Effector CD8-positive, alpha-beta T cell (primary cell): ENCODE results near the gene FUCA1.
"Not testable (repeated sequence)": the region's sequence is repeated elsewhere in the genome, so short reads cannot be mapped to it uniquely, and the experiment has no call there.

Source experiments
- DNase-seq: peaks from one replicate; lab custom pipeline; 2025; lab: John Stamatoyannopoulos, UW
- total RNA-seq, 4 experiments: gene quantifications; one replicate each; lab custom pipeline; 2026; lab: John Stamatoyannopoulos, UW

The FUCA1 gene
- 20.9 to 32.4 (median 27.1) reads per million in 4 experiments for total RNA-seq

DNA sequence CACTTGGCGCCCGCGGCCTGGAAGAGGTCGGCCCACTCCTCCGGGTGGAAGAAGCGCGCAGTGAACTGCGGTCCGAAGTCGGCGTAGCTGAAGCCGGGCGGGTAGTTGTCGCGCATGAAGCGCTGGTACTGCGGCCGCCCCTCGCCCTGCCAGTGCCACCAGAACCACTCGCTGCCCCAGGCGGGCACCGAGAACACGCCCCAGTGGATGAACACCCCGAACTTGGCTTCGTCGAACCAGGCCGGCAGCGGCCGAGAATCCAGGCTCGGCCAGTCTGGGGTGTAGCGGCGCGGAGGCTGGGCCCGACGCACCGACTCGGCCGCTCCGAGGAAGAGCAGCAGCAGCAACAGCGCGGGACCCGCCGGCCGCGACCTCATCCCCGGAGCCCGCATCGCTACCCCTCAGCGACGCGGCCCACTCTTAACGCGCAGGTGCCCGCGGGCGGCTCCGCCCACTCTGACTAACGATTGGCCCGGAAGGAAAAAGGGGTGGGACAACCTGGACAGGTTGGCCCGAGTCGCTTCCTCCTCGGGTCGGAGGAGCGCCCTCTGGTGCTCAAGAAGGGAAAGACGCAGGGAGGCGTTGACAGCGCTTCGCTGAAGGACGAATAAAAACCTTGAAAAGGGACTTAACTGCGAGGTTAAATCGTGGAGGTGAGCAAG, at the start of gene FUCA1:
TSS of gene FUCA1 (minus strand) at position 396 of the 662 bp plus-strand sequence. CDS start at position 392, 4 bp downstream.
- DNase-seq = peak; percentile 95

DNA sequence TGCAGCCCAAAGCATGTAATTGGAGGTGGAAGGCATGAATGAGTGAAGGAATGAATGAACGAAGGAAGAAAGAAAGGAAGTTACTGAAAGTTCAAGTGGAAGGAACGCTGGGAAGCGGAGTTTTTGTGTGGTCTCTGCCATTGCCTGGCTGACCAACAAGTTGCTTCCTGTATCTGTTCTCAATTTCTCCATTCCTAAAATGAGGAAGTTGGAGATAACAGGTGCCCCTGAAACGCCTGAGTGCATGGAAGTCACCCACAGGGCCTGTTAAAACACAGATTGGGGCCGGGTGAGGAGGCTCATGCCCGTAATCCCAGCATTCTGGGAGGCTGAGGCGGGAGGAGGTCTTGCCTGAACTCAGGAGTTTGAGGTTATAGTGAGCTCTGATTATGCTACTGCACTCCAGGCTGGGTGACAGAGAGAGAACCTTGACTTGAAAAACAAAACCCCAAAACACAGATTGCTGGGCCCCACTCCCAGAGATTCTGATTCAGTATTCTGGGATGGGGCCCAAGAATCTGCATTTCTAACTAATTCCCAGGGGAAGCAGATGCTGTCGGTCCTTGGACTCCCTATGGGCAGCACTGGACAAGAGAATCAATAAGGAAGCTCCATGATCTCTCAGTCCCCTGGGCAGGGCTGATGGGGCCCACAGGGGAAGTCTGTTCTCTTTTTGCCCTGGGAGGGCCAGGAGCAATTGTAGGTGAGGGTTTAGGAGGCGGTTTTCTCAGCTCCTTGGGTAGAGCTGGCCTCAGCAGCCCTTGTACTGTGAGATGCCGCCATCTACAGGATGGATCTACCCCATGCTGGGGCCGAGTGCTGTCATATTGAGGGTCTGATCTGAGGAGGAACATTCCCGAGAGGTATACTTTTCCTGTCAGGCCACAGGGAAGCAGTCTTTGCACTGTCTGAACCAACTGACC, 48.4 kb upstream of the FUCA1 start:
- peak; percentile 41 for DNase-seq

DNA sequence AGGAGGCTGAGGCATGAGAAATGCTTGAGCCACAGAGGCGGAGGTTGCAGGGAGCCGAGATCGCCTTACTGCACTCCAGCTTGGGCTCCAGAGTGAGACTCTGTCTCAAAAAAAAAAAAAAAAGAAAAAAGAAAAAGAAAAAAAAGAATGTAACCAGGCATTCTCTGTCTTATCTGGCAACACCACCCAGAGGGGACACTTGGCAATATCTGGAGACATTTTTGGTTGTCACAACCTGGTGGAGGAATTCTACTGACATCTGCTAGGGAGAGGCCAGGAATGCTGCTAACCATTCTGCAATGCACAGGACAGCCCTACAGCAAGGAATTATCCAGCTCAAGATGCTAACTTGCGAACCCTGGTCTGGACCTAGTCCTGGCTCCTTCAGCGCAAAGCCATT, 47.4 kb upstream of the FUCA1 start:
- DNase-seq = no peak

DNA sequence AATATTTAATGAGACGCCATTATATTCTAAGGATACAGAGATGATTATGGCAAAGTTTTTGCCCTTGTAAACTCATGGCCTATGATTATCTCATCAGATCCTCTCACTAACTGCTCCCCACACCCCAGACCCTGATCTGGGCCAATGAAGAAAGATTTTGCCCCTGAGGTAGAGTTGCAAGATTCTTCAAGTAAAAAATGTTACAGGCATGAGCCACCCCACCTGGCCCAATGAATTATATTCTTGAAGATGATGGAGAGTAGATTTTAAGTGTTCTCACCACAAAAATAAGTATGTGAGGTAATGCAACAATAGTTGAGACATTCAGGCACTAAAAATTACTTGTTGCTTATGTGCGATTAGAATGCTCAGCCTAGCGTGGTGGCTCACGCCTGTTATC, 46.8 kb upstream of the FUCA1 start:
- no peak for DNase-seq

DNA sequence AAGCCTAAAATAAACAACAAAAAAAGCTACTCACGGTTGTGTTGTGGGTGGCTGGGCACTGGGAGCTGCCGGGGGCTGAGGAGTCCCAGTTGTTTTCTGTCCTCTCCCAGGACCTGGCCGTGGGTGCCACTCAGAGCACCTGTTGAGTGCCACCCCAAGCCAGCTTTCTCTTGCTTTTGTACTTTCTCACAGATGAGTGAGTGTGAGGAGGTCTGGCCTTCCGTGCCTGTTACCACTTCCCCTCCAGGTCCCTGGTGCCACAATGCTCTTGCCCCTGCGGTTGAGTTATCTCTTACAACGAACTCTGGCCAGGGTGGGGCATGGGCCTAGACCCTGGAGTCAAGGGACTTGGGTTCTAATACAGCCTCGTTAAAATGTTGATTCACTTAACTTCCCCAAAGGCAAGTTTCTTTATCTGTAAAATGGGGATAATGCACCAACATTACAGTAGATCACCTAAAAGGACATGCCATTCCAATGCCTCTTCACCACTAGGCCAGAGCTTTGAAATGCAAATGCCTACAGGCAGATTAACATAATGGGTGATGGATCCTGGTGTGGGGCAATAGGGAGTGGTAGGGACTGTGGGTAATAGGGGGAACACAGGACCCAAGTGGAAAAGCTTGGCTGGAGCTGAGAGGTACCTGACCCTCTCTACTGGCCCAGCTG, 45.3 kb upstream of the FUCA1 start, which contains the start of gene CNR2:
TSS of gene CNR2 (minus strand) at position 151 of the 669 bp plus-strand sequence. CDS start 37,745 bp downstream, outside the sequence.
- DNase-seq = no peak

DNA sequence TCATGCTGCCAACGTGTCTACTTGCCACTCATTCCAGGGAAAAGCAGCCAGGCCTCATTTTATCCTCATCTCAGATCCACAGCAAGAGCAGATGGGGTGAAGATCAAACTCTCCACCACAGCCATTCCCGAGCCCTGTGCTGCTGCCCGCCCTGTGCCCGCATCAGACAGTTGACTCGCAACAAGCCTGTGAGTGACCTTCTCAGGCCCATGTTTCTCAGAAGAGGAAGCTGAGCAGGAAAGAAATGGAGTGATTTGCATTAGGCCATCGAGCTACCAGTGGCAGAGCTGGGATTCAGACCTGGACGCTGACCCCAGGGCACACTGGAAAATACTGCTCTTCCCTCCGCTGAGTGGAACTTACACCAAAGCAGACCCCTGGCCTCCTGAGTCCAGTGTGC, 43.8 kb upstream of the FUCA1 start:
- no peak for DNase-seq

DNA sequence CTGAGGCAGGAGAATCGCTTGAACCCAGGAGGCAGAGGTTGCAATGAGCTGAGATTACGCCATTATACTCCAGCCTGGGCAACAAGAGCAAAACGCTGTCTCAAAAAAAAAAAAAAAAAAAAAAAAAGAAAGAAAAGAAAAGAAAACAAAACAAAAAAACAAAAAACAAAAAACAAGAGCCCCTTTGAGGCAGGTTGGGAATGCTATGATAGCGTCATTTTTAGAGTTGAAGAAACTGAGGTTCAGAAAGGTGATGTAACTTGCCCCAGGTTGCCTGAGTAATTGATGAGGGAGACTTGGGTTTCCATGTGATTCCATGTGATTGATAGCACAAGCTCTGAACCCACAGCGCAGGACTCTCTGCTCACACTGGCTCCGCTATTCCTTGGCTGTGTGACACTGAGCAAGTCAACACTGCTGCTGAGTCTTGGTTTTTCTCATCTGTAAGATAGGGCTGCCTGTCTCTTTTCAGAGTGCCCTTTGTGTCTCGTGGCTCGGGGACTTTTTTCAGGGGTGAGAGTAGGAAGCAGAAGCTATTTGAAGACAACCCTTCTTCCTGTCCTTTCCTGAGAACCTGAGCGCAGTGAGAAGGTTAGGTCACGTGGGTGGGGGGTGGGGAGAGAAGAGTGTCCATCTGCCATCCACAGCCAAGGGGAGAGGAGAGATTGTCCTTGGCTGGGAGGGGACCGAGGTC, 42.6 kb upstream of the FUCA1 start:
- no peak for DNase-seq

DNA sequence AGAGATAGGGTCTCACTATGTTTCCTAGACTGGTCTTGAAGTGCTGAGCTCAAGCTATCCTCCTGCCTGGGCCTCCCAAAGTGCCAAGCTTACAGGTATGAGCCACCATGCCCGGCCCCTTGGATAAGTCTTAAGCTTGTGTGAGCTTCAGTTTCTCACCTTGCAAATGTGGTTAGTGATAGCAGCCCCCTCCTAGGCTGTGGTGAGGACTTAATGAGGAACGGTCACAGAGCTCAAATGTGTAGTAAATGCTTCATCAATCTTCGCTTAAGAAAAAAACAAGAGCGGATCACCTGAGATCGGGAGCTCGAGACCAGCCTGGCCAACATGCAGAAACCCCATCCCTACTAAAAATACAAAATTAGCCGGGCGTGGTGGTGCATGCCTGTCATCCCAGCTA, 42.1 kb upstream of the FUCA1 start:
- DNase-seq = no peak

DNA sequence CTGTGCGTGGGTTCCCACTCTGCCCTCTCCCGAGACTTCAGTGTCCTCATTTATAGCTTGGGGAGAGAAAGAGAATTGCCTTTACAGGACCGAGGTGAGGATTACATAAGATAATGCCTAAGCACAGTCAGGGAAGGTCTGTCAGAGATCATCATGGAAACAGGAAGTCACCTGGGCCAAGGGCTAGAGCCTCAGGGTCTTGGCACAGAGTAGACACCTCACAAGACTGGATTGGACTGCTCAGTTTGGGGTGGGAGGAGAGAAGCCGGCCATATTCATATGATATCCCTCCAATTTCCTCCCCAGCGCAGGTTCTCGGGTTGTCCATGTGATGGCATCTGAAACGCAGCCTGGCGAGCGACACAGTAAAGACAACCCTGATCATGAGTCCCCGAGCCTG, 41.3 kb upstream of the FUCA1 start:
- no peak for DNase-seq

DNA sequence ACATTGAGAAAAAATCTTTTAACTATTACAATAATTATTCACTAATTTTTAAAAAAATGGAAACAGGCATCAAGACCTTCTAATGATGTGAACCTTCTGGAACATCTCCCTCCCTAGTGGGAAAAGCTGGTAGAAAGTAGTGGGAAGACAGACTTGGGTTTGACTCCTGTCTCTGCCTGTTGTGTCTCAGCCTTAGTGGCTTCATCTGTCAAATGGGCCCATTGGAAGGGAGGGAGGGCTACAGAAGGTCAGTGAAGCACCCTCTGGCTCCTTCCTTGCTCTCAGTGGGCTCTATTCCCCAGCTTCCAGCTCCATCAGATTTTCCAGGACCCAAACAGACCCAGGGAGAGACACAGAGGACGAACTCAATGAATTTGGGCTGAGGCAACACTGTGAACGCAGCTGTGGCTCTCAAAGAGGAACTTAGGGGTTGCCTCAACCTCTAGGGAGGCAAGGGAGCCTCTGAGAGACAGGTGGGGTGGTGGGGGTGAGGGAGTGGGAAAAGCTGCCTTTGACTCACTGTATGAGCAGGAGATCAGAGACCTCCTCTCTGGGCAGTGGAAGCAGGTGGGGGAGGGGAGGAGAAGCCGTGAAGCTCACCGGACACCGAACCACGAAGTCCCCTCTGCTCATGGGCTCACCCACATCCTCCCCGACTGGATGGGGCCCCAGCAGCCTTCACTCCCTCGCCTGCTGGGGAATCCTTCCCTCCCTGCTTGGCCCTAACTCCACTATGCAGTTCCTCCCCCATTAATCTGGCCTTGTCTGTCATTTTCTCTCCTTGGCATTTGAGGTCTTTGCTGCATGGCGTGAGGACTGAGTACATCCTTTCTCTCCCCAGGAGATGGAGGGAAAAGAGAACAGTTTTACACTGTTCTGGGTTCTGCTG, 40.6 kb upstream of the FUCA1 start:
- DNase-seq = no peak

DNA sequence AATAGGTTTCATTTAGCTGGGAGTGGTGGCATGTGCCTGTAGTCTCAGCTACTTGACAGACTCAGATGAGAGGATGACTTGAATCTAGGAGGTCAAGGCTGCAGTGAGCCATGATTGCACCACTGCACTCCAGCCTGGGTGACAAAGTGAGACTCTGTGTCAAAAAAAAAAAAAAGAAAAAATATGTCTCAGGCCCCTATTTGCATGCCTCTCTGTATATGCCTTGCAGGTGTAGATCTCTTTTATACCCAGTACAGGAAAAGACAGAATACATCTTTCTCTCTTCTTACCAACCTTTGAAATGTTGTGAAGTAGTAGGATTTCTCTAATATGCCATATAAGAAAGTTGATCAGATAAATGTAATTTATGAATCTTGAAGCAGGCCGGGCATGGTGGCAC, 38.6 kb upstream of the FUCA1 start:
- no peak for DNase-seq

DNA sequence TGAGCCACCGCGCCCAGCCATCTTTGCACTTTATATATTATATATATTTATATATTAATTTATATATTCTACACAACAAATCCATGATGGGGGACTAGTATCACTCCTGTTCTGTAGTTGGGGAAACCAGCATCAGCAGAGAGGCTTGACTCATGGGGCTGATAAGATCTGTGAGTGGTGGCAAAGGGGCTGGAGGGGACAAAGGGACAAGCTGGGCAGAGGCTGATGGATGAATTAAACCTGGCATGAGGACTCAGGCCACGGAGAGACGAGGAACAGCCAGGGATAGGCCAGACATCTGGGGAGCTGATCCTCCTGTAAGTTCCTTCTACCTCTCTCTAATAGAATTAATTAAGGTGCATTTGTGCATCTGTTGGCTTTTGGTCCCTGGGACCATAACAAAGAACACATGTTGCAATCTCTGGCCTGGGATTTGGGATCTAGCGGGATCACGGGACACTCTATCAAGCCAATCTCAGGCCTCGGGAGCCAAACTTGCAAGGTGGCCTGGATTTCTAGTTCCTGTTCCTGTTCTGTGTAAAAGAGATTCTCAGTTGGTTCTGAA, 37.5 kb upstream of the FUCA1 start:
- DNase-seq = no peak

DNA sequence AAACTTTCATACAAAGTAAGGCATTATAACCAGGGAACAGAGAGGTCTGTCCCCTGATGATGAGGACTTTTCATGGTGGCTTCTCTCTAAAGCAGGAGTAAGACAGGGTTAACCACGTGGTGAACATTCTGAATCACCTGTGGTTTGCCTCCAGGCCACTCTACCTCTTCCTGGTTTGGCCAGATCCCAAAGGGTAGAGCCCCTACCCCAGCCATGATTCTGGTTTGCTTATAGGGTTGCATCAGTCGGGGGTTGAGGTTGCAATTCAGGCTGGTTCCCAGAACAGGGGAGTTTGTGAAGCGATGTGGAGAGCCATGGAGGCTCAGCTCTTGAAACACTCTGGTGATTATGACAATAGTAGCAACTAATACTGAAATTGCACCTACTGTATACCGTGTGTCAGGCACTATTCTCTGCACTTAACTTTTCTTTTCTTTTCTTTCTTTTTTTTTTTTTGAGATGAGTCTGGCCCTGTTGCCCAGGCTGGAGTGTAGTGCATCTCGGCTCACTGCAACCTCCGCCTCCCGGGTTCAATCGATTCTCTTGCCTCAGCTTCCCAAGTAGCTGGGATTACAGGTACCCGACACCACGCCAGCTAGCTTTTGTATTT, 36.8 kb upstream of the FUCA1 start:
- DNase-seq = no peak

DNA sequence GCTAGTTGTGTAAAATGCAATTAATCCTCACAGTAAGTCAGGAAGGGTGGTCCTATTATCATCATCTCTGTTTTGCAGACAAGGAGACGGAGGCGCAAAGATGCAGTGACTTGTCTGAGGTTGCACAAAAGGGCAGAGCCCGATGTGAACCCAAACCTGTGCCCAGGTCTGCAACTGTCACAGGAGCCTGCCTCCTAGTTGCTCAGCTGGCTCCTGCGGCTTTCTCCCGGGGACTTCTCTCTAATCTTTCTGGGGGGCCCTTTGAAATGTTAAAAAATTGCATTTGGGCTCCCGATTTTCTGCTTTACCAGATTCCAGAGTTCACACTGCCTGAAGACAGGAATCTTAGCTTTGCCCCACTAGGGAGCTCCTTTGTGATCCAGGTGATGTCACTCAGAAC, 35.7 kb upstream of the FUCA1 start:
- no peak for DNase-seq

DNA sequence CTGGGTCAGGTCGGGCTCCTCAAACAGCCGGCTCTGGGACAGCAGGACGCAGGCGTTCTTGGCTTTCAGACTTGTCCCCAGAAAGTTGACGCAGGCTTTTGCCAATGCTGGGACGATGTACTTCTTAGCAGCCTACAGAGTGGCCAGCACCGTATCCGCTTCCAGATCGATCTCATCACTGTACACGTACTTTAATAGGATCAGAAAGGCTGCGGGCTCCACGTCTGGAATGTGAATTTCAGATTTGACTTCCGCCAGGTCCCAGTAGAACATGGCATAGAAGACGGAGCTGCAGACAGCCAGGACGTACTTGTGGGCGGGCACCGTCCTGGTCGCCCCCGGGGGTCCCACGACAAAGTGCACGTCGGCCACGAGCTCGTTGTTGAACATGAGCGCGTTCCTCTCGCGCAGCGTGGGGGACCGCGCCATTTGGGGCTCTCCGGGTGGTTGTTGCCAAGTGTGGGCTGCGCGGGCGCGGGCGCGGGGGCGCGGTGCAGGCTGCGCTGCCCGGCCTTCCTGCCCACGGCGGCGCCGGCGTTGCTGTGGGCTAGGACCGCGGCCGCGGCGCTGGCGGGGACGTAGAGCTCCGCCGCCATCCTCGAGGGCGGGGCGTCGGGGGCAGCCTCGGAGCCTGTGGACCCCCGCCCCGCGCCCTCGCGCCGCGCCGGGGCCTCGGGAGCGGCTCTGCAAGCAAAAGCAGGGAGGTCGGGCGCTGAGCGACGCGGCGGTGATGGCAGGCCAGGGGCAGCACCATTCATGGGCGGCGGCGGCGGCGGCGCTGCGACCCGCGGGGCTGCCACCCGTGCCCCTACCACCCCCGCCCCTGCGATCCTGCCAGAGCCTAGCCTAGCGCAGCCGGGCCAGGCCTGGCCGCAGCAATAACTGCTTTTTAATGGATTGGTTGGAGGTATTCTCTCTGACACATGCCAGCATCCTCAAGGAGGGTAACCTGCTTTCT, 34.5 kb upstream of the FUCA1 start:
- no peak for DNase-seq

DNA sequence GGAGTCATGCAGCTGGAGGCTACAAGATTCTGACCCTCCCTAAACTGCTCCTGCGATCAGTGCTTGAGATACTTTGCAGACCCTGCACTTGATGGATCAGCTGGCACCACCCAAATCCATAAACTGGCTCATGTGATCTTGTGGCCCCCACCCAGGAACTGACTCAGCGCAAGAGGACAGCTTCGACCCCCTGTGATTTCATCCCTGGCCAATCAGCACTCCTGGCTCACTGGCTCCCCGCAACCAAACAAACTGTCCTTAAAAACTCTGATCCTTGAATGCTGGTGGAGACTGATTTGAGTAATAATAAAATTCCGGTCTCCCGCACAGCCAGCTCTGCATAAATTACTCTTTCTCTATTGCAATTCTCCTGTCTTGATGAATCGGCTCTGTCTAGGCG, 31.9 kb upstream of the FUCA1 start:
- not testable (repeated sequence) for DNase-seq

DNA sequence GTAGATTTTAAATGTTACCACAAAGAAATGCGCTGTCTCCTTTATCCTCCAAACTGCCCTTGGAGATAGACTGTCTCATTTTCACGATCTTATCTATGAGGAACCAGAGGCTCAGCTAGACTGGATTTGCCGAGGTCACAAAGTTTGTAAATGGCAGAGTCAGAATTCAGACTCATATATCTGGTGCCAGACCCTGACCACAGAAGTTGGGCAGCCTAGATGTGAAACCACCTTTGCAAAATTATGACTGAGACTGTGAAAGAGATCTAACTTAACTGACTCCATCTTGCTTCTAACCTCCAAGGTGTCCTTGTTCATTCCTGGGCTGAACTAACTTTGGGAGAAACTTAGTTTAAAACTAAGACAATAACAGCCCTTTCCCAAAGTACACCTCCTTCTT, 31.0 kb upstream of the FUCA1 start:
- DNase-seq = no peak

DNA sequence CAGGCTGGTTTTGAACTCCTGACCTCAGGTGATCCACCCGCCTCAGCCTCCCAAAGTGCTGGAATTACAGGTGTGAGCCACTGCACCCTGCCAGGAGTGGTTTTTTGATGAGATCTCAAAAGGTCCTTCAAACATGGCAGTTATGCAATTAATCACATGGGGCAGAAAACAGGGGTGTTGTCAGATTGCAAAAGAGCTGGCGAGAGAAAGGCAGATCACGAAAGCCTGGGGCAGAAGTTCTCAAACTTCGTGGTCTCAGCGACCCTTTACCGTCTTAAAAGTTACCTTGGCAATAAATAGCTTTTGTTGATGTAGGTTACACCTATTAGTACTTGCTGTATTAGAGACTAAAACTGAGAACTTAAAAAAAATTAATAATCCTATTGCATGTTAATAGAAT, 29.0 kb upstream of the FUCA1 start:
- DNase-seq = no peak

DNA sequence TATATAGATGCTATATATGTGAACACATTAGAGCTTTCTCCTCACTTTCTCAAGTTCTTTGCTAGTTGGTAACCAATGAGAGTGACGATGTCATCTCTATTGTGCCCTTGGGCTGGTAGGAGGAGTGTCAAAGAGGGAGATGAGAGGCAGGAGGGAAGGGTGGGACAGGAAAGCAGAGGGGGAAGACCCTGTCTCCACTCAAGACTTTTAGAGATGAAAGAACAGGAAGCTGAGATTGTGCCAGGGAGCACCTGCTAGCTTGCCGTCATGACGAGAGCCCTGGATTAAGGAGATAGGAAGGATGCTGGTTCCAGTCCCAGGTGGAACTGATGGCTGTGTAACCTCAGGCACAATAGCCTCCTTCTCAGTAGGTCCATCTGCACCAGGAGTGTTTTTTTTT, 28.4 kb upstream of the FUCA1 start:
- no peak for DNase-seq
